Hepatocyte (in vitro differentiated cells): Measurements from ENCODE around the gene ECD.

Experiments
- CTCF ChIP-seq: fragments of 200-600 bp; sonication (generic); IDR thresholded peaks from 2 replicates; pipeline ENCODE4 v1.5.1; 2016; ENCODE audit warnings: antibody characterized with exemption, mild to moderate bottlenecking; ENCODE audit not compliant: poor library complexity
- EZH2phosphoT487 ChIP-seq: fragments of 200-600 bp; sonication (generic); IDR thresholded peaks from one replicate; pipeline ENCODE4 v1.6.1; 2018; ENCODE audit warnings: antibody characterized with exemption, mild to moderate bottlenecking, low read depth, moderate library complexity; ENCODE audit not compliant: unreplicated experiment, severe bottlenecking

DNA sequence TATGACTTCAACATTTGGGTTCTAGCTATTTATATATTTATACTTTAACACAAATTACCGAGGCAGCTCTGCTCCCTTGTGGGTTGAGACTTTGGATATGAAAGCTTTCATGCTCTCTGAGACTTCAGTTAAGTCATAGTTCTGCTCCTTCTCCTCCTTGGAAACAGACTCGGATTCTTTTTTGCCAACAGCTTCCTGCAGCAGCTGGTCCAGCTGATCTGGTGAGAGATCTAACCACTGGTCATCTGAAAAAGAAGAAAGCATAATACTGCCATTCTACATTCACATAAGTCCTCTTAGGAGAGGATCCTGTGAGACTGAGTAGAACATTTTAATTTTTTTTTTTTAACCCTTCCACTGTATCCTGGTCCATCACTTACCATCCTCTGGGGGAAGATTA lies 28.6 kb downstream of the ECD start:
- no peak for TF ChIP-seq CTCF
- no peak for TF ChIP-seq EZH2phosphoT487
